ENCODE results near the gene SLTM. TPM values are rescaled to one million over a fixed set of nuclear protein-coding genes. Genes with fewer than 3 reads are reported as not detected.

SLTM gene
- total and polyA plus RNA-seq, 8 donors, result 57.4 to 154 (median 130) TPM

DNA sequence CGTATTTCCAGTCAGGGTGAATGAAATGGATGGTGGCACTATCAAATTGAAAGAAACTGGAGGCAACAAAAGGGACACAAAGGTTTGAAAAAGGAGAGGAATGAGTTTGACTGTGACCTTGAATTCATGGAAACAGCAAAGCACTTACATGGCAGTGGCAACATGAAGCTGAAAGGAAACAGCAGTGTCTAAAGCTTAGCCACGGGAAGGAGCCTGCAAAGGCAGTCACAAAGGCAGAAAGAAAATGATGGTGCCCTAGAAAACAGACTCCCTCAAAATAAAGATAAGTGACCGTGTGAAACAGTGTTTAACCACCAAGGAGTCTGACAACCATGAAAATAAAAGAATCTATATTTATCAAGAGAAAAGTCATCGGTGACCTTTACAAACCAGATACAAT lies 51.2 kb downstream of the SLTM start:
- Histone ChIP-seq H3K36me3 (peaks cover 0 to 98% of the 10 kb centered on the region in 2 donors), H3K4me3 (no peak overlapping the region), H3K27me3 (no peaks in the 10 kb centered on the region), H3K27ac (no peak overlapping the region), H3K4me1 (no peaks in the 10 kb centered on the region), H3K9me3 (no peaks in the 10 kb centered on the region)
- no peak for DNase-seq
- ATAC-seq, result no peak
- intact Hi-C loops (cut with DNase I), result no loop called here
- TF ChIP-seq, protein P1, sequence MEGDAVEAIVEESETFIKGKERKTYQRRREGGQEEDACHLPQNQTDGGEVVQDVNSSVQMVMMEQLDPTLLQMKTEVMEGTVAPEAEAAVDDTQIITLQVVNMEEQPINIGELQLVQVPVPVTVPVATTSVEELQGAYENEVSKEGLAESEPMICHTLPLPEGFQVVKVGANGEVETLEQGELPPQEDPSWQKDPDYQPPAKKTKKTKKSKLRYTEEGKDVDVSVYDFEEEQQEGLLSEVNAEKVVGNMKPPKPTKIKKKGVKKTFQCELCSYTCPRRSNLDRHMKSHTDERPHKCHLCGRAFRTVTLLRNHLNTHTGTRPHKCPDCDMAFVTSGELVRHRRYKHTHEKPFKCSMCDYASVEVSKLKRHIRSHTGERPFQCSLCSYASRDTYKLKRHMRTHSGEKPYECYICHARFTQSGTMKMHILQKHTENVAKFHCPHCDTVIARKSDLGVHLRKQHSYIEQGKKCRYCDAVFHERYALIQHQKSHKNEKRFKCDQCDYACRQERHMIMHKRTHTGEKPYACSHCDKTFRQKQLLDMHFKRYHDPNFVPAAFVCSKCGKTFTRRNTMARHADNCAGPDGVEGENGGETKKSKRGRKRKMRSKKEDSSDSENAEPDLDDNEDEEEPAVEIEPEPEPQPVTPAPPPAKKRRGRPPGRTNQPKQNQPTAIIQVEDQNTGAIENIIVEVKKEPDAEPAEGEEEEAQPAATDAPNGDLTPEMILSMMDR (IDR thresholded peaks at IDR 0.05), result no peak

GRCh38 chr15:58880320-58880719 lies 53.2 kb downstream of the SLTM start:
- Histone ChIP-seq H3K36me3 (peaks cover 0 to 92% of the 10 kb centered on the region in 2 donors), H3K4me1 (peaks cover 0 to 3% of the 10 kb centered on the region in 2 donors), H3K4me3 (no peak overlapping the region), H3K27ac (no peak overlapping the region), H3K9me3 (no peaks in the 10 kb centered on the region), H3K27me3 (no peaks in the 10 kb centered on the region)
- DNase-seq (no peak), ATAC-seq (no peak)
- intact Hi-C loops (cut with DNase I), result no loop called here
- TF ChIP-seq, protein P1 (IDR thresholded peaks at IDR 0.05), result no peak

DNA sequence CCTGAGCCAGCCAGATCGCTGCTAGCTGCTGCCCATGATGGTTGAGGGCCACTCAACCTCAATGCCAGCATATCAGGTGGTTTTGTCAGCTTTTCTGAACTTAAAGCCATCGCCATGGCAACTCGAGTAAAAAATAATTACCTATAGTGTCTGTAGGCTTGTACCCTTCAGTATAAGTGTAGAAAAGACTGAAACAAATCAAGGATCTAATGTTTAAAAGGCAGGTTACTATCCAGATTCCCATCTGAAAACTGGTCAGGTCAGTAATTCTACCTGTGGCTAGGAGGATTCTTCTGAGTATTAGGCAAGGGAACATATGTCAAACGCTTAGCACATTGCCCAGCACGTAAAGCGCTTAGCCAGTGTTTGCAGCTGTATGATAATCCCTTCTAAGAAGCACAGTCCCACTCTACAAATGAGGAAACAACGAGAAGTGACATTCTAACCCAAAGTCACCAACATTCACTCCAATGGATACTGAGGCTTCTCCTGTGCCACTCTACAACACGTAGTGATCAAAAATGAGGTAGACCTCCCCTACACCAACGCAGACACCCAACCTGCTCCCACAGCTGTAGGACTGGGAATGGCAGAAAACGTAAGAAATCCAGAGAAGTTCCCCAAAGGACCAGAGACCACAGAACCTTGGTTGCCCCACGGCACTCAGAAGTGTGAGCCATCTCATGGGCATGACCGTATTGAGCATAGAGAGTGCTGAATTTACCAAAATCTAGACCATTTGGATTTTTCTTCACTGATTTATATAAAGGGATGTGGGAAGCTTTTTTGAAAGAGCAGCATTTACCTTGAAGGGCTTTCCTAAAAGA lies 55.3 kb downstream of the SLTM start:
- intact Hi-C loops (cut with DNase I), result no loop called here
- Histone ChIP-seq H3K27me3 (no peaks in the 10 kb centered on the region), H3K4me3 (no peak overlapping the region), H3K9me3 (no peaks in the 10 kb centered on the region), H3K36me3 (peaks cover 0 to 71% of the 10 kb centered on the region in 2 donors), H3K4me1 (peaks cover 0 to 3% of the 10 kb centered on the region in 2 donors), H3K27ac (no peak overlapping the region)
- TF ChIP-seq, protein P1 (IDR thresholded peaks at IDR 0.05), result no peak
- DNase-seq, result no peak
- no peak for ATAC-seq

- intact Hi-C loops (cut with DNase I), result no loop called here
- H3K9me3 ChIP-seq, result no peaks in the 10 kb centered on the region
- peaks cover 0 to 3% of the 10 kb centered on the region in 2 donors for H3K4me1 ChIP-seq
- no peak overlapping the region for H3K27ac ChIP-seq
- peaks cover 0 to 54% of the 10 kb centered on the region in 2 donors for H3K36me3 ChIP-seq
- TF ChIP-seq, protein P1 (IDR thresholded peaks at IDR 0.05), result no peak
- ATAC-seq (no peak), DNase-seq (no peak)
- no peak overlapping the region for H3K4me3 ChIP-seq
- no peaks in the 10 kb centered on the region for H3K27me3 ChIP-seq
Measured at GRCh38 chr15:58876306-58877106, 57.0 kb downstream of the SLTM start.

DNA sequence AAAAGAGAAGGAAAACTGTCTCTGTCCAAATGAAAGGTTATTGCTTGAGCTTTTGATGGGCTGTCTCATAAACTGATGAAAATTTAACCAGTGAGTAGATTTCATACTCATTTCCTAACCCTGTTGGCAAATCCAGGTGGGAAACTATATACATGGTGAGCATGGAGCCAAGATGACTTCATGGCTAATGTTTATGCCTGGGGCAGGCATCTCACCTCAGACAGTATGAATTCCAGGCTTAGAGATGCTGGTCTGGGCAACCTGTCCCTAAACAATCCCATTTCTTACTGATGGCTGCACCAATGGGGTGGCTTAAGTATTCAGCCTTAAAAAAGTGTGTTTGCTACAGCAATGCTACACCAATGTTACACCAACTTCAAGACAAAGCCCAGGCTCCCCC lies 58.1 kb downstream of the SLTM start:
- TF ChIP-seq, protein P1 (IDR thresholded peaks at IDR 0.05), result no peak
- peaks cover 0 to 42% of the 10 kb centered on the region in 2 donors for H3K36me3 ChIP-seq
- H3K4me3 ChIP-seq, result no peak overlapping the region
- intact Hi-C loops (cut with DNase I), result no loop called here
- no peaks in the 10 kb centered on the region for H3K27me3 ChIP-seq
- no peaks in the 10 kb centered on the region for H3K9me3 ChIP-seq
- ATAC-seq, result no peak
- no peak overlapping the region for H3K27ac ChIP-seq
- no peak for DNase-seq
- H3K4me1 ChIP-seq, result peaks cover 0 to 3% of the 10 kb centered on the region in 2 donors

Data from left lung (tissue), 10 donors.